ENCODE data around the gene IER5L.
"Not testable (repeated sequence)": the region's sequence is repeated elsewhere in the genome, so short reads cannot be mapped to it uniquely, and the experiment has no call there.

The IER5L gene

DNA sequence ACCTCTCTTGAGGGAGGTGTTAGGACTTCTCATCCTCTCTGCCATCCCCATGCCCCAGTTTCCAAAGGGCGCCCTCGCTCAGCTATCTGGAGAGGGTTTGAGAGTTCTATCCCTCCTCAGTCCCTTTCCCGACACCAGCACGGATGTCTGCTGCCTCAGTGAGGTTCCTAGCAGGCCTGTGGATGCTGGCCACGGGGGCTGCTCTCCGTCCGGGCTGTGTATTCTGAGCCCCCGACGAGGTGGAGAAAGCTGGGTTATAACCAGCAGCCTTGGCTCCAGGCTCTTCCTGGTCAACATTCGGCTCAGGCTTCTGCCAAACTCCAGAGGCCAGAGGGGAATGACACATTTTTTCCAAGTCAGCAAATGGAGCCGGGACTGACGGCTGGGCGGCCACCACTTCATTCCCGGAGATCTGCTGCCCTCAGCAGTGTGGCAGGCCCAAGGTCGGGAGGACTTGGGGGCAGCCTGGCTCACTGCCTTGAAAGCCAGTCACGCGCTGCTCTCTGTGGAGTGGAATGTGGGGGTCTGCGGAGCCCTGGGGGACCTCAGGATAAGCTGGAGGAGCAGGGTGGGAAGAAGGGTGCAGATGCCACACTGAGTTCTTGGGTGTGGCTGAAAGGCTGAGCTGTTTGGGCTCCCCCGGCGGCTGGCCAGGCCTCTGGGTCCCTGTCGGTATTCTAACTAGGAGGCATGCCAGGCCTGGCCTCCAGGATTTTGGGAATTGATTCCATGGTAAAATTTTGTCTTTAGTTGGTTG, 39.4 kb downstream of the IER5L start:
- peak in 5 of 14 donors; percentile 25 to 86 (median 57) for DNase-seq

DNA sequence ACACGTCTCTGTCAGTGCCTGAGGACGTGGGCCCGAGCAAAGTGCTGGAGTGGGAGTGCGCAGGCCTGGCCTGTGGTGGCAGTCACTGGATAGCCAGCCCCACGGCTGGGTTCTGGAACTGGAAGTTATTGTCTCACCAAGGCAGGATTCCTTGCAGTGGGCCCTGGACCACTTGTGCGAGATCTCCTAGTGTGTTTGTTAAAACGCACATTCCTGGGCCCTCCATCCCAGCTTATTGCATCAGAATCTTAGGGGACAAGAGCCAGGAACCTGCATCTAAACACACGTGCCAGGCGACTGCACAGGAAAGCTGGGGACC, 40.0 kb downstream of the IER5L start:
- DNase-seq = no peak

DNA sequence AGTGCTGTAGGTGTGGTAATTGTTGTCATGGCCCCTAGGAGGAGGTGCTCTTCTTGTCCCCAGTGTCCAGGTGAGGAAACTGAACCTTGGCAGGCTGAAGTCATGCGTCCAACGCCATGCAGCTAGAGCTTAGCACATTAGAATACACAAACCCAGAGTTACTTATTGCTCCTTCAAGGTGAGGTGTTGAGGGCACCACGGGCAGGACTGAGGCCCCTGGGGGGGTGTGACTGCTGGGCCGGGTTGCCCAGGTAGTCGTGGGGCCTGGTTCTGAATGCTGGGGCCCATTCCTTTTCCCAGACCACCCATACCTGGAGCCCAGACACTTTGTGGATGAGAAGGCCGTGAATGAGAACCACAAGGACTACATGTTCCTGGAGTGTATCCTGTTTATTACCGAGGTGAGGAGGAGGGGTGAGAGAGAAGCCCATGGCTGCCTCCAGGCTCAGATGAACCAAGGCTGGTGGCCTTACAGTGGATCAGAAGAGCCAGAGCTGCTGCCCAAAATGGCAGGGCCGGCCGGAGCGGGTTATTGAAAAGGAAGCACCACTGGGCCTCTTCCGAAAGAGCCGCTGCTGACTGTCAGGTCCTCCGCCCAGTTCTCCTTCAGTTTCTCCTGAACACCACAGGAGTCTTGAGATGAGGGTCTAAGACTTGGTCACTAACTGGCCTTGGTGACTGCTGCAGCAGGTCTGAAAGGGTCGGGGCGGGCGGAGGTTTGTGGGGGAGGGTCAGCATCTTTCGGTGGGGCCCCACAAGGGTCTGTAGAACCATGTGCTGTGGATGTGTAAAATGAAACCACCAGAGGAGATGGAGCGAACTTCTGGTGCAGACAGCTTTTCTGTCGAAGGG, 40.5 kb downstream of the IER5L start:
- no peak for DNase-seq

DNA sequence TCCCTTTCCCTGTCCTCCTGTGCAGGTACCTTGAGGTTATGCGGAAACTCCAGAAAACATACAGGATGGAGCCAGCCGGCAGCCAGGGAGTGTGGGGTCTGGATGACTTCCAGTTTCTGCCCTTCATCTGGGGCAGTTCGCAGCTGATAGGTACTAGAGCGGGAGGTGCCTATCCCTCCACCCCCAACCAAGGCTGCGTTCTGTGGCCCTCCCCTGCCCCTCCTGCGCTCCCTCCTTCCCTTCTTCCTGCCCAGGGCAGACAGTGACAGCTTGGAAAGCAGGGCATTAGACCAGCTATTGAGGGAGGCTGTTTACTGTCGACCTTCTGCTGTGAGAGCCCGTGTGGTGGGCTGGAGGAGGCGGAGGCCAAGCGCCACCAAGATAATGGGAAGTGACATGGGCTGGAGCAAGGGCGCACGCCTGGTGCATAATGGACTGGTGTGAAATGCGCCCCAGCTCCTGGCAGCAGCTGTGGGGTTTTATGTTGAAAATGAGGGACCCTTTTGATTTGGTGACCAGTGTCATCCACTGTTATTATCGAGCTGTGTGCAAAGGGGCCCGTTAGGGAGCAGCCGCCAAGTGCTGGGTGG, 41.5 kb downstream of the IER5L start:
- peak in 1 of 14 donors; percentile 65 for DNase-seq

DNA sequence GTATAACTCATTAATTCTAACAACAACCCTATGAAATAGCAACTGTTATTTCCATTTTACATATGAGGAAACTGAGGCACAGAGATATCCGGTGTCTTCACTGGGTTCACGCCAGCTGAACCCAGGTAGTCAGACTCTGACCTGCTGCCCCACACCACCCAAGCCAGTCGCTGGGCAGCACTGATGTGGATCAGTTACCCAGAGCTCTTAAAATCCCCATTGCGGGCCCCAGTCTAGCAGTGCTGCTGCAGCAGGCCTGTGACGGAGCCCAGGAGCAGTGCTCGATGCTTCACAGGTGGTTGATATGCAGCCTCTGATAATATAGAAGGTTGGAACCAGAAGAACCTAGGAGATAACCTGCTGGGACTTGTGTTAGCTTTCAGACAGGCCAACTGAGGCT, 42.6 kb downstream of the IER5L start:
- DNase-seq = no peak

DNA sequence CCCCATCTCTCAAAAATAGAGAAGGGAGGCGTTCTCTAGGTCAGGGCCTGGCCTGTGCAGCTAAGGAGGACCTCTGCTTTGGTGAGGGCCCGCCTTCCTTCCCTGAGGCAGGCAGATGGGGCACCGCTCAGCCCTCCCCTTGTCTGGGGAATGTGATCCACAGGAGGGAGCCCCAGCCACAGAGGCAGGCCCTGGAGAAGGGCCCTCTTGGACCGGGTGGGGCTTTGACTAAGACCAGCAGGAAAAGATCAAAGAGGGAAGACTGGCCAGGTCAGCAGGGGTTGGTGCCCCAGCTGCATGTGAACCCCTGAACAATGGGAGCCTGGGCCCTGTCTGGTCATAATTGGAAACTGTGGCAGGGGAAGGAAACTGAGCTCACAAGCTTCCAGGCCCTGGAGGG, 45.0 kb downstream of the IER5L start:
- DNase-seq = no peak

DNA sequence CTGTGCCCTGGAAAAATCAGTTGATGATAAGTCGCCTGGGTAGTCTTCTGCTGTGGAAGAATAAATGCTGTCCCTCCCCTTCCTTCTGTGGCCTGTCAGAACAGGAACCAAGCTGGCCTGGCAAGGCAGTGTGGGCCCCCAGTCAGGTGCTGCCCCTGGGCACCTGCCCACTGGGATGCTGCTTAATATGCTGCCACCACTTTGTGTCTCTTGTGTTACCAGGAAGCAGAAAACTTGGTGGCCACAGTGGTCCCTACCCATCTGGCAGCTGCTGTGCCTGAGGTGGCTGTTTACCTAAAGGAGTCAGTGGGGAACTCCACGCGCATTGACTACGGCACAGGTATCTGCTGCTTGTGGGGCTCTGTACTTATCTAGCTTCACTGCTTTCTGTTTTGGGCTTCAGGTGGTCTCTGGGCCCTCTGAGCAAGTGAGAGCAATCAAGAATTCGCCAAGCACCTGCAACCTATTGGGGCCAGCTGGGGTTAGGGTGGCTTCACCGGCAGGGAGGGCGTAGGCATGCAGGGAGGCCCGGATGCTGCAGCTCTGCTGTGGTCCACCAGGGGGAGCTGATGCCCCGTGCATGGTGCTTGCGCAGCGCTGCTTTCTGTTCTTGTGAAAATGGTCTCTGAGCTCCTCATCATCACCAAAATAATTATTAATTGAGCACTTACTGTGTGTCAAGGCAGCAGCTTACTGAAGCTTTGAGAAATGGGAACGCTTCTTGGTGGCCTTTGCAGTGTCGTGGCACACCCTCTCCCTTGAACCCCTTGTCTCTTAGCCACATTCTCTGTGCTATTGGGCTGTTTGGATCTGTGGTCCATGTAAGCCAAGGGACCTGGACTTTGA, 46.5 kb downstream of the IER5L start:
- peak in 11 of 14 donors; percentile 24 to 71 (median 60) for DNase-seq

DNA sequence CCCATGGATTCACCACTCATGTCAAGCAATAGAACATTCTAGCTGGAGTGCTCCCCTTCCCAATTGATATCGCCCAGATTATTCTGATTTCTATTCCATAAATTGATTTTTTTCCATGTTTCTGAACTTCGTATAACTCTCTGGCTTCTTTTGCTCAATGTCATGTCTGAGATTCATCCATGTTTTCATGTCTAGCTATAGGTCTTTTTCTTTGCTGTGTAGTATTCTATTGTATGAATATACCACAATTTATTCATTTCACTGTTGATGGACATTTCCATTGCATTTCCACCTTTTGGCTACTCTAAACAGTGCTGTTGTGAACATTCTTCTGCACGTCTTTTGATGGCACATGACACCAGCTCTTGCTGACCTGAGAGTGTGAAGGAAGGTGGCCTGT, 47.3 kb downstream of the IER5L start:
- DNase-seq = no peak

DNA sequence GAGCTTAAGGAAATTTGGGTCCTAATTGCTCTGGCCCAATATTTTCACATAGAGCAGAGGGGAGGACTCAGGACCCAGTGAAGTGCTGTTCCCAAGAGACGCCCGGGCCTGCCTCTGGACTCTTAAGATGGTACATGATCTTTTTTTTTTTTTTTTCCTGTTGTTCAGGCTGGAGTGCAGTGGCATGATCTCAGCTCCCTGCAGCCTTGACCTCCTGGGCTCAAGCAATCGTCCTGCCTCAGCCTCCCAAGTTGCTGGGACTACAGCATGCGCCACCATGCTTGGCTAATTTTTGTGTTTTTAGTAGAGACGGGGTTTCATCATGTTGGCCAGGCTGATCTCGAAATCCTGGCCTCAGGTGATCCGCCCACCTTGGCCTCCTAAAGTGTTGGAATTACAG, 47.8 kb downstream of the IER5L start:
- not testable (repeated sequence) for DNase-seq

DNA sequence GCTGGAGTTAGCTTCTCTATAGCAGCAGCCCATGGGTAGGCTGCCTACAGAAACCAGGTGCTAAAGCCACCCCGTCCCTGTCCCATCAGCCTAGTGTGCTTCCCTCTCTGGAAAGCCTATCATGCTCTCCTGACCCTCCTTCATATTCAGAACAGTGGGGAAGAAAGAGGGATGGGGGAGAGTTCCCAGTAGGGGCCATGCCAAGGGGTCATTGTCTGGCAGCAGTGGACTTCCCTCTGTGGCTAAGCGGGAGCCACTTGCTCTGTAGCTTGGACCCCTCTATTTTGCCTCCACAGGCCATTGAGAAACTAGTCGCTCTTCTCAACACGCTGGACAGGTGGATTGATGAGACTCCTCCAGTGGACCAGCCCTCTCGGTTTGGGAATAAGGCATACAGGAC, 49.4 kb downstream of the IER5L start:
- DNase-seq = no peak

DNA sequence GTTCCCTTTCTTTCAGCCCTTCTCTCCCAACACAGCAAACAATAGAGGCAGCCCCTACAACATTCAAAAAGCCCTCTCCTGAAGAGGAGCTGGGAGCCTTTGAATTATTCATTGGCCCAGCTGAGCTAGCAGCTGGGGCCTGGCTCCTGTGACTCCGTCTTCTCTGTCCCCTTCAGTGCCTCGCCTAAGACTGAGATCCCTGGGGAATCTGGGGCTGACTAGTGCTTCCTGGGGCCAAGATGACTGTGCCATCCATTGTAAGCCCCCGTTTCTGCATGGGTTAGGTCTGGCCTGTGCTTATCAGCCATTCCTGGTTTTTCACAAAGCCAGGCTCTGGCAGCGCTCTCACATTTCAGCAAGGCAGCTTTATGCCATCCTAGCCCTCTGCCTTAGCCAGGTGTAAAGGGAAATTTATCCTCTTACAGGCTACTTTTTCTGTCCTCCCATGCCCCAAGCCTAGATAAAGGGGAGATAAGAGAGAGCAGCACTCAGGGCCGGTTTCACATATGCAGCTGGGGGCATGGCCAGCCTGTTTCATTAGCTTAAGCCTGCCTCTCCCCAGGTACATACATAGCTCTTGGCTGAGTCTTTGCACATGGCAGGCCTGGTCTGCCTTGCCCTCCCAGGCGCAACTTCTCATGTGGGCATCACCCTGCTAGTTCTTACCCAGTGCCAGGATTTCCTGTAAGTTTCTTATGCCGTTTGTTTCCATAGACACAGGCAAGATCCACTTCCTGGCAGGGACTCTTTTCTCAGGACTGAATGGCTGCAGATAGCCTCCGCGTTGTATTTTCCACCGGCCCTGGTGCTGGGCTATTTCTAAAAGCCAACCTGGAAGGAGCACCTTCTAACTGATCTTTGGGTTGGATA, 51.1 kb downstream of the IER5L start:
- DNase-seq = peak in 2 of 14 donors; percentile 11 to 25
